Suppressor macrophage treated with lipopolysaccharide for 4 hours (primary cell): ENCODE data around the gene LRRC23.

Experiments
- DNase-seq: peaks from one replicate; pipeline ENCODE4 v3.0.0-alpha.2; 2020

The LRRC23 gene

DNA sequence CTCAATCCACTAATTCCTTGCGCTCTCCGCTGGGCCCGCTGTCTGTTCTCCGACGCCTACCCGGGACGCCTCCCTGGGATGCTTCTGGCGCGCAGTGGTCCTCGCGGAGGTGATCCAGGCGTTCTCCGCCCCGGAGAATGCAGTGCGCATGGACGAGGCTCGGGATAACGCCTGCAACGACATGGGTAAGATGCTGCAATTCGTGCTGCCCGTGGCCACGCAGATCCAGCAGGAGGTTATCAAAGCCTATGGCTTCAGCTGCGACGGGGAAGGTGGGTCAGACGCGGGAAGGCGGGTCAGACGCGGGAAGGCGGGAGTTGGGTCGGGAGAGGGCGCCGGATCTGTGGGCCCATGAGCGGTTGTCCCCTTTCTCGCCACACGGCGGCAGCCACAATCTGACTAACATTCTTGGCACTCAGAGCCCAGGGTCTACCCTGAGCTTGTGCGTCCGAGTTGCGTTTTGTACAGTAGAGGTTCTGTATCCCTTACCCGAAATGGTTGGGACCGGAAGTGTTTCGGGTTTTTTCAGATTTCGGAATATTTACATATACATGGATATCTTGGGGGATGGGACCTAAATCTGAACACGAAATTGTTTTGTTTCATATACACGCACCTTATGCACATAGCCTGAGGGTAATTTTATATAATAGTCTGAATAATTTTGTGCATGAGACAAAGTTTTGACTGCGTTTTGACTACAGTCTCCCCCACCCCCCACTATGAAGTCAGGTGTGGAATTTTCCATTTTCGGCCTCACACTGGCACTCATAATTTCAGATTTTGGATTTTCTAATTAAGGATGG is 40.0 kb downstream of the LRRC23 start:
- peak; percentile 93 for DNase-seq

DNA sequence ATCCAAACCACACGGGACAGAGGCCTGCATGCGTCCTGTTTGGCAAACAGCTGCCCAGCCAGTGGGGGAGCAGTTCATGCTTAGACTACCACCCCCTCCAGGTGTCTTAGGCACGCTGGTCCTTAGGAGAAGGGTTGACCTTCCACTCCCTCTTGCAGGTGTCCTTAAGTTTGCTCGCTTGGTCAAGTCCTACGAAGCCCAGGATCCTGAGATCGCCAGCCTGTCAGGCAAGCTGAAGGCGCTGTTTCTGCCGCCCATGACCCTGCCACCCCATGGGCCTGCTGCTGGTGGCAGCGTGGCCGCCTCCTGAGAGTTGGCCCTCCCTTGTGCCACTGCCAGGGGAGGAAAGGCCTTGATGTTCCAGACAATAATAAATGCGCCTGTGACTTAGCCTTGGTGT is 41.0 kb downstream of the LRRC23 start:
- DNase-seq: no peak

DNA sequence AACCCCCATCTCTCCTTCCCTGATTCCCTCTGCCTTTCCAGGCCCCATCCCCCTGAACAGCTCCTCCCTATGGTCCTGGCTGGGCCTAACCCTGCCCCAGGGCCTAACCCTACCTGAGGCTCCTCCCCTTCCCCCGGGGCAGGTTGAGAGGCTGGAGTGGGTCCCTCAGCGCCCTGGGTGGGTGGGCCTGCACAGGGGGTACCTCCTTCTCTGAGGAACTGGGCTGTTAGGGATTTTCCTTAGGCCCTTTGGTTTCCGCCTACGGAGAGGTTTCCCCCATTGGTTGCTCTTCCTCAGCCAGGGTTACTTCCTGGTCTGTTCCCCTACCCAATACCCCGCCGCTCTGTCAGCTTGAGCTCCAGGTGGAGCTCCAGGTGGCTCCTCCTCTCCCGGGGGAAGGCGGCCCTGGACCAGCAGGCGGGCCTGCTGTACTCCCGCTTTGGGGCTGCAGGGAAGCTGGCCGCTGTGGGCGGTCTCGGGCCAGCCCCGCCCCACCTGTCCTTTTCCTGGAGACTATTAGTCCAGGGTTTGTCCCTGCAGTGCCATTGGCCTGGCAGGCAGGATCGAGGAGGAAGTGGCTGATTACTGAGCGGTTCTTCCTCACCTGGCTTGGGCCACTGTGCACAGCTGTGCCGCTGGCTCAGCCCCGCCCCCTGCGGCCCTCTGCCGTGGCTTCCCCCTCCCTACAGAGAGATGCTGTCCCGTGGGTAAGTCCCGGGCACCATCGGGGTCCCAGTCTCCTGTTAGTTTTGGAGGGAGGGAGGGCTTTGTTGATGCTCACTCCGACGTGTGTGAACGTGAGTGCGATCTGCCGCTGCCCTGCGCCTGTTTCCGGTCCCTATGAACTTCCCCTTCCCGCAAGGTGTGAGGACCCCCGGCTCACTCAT is 41.7 kb downstream of the LRRC23 start:
- peak; percentile 57 for DNase-seq

DNA sequence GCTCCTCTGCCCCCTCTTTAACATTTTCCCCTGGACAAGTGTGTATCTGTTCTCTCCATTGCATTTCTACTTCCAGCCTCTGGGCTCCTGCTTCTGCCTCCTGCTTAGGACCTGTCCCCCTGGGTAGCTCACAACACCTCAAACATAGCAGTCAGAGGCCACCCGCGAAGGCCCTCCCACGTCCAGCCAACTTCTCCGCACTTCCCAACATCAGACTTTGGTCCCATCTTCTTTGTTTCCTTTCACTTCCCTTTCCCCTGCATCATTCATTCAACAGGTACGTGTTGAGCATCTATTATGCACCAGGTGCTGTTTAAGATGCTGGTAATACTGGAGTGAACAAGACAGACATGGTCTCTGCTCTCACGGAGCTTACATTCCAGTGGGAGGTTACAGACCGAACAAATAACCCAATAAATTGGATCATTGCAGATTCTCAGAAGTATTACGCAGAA is 42.3 kb downstream of the LRRC23 start:
- DNase-seq: no peak

DNA sequence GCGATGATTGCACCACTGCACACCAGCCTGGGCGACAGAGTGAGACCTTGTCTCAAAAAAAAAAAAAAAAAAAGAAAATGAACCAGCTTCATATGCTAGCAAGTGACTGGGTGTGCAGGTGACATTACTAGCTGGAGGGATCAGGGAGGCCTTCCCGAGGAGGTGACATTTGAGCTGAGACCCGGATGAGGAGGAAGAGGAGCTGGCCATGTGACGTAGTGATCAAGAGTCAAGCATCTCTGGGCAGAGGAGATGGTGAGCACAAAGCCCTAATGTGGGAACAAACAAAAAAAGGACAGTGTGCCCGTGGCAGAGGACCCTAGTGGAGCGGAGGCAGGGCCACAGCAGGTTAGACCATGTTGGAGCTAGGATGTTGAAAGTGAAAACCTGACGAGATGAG is 43.0 kb downstream of the LRRC23 start:
- DNase-seq: no peak

DNA sequence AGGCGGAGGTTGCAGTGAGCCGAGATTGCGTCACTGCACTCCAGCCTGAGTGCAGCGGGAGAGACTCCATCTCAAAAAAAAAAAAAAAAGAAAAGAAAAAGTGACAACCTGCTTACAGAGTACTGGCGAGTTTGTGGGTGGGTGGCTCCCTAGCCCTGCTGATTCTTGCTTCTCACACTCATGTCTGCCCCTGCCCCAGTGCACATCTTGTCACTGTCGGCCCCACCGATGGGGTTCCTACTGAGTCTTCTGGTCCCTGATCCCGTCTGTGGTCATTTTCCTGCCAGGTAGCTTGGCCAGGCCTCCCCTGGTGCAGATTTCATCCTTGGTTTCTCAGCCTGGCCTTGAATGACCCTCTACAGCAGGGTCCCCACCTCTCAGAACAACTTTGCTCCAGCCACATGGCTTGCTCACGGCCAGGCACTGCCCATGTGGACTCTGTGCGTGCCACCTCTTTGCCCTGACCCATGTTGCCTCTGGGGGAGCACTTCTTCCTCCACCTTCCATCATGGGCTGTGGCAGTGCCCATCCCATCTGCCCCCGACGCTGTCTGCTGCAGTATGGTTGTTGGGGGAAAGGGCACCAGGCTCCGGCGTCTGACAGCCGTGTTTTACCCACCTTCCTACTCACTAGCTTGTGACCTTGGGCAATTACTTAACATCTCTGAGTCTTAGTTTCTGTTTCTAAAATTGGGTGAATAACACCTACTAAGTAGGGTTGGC is 44.4 kb downstream of the LRRC23 start:
- DNase-seq: peak; percentile 85

DNA sequence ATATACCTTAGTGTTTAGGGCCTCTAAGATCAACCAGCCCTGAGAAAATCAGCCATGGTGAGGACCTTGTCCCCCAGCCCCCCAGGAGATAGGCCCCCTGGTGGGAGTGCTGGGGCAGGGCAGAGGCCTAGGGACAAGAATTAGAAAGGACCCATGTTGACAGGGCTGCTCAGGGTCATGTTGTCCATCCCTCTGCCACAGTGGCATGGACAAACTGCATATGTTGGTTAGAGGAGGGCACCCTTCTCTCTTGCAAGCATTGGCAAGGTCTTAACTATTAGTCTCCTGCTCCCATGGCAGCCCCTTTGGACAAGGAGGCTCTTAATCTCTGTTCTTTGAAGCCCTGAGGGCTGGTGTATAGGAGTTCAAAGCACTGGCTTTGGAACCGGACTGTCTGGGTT is 45.8 kb downstream of the LRRC23 start:
- no peak for DNase-seq

DNA sequence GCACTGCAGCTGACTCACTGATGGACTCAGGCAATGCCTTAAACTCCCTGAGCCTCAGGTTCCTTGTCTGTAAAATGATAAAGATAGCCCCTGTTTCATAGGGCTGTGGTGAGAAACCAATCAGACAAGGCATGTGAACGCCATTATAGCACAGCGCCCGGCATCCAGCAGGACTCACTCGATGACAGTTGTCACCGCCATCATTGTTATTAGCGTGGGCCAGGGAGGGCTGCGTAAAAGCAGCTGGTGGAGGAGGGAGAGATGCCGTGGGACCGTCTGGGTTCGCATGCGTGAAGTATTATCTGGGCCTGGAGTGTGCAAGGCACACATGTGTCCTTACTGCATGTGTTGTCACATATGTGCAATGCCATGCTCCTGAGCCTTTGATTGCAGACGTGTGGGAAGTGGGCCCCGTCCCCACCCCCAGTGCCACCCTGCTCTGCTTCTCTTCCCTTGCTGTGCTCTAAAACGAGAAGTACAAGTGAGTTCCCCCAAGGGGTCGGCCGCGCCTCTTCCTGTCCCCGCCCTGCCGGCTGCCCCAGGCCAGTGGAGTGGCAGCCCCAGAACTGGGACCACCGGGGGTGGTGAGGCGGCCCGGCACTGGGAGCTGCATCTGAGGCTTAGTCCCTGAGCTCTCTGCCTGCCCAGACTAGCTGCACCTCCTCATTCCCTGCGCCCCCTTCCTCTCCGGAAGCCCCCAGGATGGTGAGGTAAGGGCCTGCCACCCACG is 46.4 kb downstream of the LRRC23 start, which contains the start of gene PTPN6:
Gene PTPN6 (plus strand): TSS at position 546 of the 730 bp plus-strand sequence. CDS start 157 bp downstream, at position 703.
- DNase-seq: peak; percentile 85

DNA sequence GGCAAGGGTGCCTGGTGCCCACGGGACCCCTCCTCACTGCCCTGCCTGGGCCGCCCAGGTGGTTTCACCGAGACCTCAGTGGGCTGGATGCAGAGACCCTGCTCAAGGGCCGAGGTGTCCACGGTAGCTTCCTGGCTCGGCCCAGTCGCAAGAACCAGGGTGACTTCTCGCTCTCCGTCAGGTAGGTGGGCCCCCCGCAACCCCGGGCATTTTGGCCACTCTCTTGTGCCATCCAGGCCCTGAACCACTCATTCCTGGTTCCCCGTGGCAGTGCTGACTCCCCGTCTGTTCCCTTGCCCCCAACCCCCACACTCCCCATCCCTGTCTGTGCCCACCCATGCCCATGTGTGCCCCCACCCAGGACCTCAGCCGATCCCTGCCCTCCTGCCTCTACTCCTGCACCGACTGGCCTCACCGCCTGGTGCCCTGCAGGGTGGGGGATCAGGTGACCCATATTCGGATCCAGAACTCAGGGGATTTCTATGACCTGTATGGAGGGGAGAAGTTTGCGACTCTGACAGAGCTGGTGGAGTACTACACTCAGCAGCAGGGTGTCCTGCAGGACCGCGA is 47.0 kb downstream of the LRRC23 start:
- DNase-seq: no peak

DNA sequence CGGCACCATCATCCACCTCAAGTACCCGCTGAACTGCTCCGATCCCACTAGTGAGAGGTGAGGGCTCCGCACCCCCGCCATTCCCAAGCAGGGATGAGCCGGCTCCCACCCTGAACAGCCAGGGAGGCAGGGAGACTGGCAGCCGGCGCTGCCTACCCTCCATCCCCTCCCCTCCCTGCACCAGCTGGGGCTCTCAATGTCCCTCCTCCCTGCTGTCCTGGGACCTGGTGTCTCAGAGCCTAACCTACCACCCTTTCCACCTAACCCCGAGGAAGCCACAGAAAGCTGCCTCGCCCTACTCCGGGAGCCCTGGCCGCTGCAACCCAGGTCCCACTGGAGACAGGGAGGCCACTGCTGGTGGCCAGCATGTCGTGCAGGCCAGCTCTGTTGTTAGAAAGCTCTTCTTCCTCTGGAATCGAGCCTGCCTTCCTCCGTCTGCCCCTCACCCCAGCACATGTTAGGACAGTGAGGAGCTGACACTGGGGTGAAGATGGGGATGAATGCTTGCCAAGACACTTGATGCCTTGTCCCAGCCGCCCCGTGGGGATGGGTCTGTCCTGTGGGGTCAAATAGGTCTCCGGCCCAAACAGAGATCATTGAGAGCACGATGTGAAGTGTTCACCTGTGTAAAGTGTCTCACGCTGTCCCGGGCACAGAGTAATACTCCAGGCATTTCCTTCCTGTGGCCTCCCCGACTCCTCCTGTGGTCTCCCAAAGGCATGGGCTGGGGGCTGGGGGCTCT is 47.7 kb downstream of the LRRC23 start:
- no peak for DNase-seq

DNA sequence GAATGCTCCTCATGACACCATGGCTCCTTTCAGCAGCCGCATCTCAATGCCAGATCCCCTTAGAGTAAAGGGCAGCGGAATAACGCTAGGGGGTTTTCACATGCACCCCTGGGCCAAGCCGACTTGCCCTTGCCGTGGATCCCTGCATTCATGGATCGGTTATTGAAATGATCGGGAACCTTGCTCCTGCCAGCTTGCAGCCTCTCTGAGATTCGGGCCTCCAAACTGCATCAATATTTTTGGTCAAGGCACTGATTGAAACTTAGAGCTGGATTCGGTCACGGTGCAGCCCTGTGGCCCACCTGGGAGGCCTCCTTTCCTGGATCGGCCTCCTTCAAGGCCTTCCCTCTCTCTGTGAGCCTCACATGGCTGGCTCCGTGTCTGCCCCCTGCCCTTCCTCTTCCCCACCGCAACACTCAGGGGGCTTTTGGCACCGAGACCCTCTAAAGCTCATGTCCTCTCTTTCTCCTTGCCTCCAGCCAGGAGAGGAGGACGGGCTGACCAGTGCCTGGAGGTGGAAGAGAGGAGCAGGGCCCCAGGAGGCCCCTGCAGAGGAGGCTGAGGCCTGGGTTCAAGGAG is 48.3 kb downstream of the LRRC23 start:
- DNase-seq: no peak

DNA sequence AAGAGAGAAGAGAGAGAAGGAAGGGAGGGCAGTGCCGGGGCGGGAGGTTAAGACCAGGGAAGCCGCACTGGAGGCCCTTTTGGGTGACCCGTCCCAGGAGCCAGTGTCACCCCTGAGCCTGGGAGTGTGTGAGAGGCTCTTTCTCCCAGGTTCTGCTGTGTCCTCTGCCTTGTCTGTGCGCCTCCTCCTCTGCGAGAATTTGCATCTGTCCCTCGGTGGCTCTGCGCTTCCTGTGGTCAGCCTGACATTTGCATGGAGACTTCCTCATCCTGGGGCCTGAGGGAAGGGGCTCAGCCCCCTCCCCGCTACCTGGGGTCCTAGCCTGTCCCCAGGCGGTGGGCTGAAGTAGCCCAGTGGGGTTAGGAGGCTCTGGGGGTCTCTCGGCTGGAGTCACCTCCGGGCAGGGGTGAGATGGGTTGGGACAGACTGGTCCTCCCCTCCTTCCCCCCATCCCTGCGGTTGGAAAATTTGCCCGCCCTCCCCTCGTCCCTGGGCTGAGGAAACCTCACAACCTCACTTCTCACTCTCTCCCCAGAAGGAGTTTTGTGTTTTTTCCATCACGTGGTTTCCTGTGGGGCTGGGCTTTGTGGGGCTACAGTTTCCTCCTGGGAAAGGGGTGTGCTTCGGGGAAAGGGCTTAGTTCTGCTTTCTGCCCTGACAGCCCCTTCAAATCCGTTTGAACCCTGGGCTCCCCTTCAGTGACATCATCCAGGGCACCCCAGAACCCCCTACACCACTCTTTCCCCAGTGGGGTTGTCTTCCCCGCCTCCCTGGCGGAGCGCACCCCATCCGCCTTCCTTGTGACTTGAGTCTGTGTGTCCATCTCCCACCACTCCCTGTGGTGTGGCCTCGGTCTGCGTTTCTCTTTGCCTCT is 49.1 kb downstream of the LRRC23 start:
- peak; percentile 92 for DNase-seq

DNA sequence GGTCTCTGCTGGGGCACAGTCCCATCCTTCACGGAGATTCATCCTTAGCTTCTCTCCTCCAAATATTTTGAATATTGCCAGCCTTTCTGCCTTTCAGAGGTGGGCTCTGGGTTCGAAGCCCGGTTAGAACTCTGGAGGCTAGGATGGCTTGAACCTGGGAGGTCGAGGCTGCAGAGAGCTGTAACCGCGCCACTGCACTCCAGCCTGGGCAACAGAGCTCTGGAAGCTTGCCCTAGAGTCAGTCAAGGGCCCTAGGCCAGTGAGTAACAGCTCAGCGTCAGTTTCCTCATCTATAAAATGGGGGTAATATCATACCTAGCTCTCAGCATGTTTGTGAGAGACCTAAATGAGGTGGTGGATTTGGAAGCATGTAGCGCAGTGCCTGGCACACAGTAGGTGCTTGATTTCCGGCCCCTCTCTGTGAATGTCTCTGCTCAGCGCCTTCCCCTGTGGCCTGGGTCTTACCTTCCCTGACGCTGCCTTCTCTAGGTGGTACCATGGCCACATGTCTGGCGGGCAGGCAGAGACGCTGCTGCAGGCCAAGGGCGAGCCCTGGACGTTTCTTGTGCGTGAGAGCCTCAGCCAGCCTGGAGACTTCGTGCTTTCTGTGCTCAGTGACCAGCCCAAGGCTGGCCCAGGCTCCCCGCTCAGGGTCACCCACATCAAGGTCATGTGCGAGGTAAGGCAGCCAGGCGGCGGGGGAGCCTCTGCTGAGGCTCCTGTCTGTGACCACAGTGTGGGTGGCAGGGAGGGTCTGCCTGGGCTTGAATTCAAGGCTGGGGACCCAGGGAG is 49.9 kb downstream of the LRRC23 start:
- no peak for DNase-seq

DNA sequence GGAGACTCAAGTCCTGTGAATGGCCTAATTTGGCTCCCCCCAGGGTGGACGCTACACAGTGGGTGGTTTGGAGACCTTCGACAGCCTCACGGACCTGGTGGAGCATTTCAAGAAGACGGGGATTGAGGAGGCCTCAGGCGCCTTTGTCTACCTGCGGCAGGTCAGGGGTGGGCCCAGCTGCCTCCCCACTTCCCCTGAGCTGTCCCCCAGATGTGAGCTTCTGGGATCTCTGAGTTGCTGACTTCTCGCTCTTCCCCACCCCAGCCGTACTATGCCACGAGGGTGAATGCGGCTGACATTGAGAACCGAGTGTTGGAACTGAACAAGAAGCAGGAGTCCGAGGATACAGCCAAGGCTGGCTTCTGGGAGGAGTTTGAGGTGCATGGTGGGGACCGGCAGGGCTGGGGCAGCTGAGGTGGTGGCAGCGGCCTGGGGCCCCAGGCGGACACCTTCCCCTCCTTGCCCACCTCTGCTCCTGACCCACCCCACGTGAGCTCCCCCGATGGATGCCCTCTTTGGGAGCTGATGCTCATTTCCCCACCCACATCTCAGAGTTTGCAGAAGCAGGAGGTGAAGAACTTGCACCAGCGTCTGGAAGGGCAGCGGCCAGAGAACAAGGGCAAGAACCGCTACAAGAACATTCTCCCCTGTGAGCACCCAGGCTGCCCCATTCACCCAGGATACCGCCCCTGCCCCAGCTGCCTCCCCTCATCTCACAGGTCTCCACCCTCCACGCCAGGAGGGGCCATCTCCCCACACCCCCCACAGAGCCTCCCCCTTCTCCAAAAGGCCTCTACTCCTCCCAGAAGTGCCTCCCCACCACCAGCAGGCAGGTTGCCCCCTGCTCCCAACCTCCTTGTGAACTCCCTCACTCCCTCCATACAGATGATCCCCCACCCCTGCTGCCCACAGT is 50.7 kb downstream of the LRRC23 start:
- no peak for DNase-seq

DNA sequence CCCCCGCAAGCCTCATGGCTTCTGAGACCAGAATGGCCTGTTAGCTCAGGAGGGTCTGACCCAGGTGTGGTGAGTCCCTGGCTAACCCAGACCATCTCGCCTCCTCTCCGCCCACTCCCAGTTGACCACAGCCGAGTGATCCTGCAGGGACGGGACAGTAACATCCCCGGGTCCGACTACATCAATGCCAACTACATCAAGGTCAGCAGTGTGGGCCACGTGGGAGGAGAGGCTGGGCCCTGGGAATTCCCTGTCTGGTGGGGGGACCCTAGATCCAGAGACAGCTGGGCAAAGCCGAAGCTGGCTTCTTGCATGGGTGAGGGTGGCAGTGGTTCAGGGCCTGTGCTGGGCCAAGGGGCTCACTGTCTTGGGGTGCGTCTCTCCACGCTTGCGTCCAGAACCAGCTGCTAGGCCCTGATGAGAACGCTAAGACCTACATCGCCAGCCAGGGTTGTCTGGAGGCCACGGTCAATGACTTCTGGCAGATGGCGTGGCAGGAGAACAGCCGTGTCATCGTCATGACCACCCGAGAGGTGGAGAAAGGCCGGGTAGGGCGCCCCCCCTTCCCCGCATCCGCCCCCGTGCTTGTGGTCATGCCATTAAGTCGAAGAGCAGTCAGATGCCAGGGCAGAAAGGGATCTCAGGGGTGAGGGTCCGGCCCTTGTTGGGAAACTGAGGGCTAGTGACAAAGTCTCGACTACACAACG is 51.6 kb downstream of the LRRC23 start:
- DNase-seq: peak; percentile 44

DNA sequence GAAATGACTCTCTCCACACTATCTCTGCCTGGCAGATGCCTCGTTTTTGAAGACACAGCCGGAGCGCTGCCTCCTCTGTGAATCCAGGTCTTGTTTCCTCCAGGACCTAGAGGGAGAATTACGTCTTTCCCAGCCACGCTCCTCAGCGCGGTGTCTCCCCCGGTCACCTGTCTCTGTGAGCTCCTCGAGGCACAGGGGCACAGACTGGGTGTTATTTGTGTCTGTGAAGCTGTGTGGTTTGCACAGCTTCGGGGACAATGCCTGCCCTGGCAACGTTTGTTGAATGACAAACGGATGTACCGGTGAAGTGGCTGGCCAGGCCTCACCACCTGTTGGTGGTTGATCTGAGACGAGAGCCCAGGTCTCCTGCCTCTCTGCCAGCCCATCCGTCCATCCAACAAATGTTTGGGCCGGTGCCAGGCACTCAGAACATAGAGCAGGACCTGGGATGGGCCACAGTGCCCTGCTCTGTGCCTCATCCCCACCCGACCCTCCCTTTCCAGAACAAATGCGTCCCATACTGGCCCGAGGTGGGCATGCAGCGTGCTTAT is 52.6 kb downstream of the LRRC23 start:
- no peak for DNase-seq
